Mucosa of gallbladder (tissue), 1 donor: Measurements from ENCODE around the gene TLR7. TPM values are rescaled to one million over a fixed set of nuclear protein-coding genes. Genes with fewer than 3 reads are reported as not detected.

Source experiments
- DNase-seq: peaks from one replicate; pipeline ENCODE4 v3.0.0-alpha.2; 2020; ENCODE audit warnings: low spot score
- total RNA-seq: library from RNA; stranded (reverse); gene quantifications from one replicate; pipeline ENCODE4 v1.2.1, GENCODE V29; 2021
- donor health status: DM: no; HTN: no; CAD: no.

The TLR7 gene
- total RNA-seq, 1 donor from 2014 or later = 4.3 TPM

DNA sequence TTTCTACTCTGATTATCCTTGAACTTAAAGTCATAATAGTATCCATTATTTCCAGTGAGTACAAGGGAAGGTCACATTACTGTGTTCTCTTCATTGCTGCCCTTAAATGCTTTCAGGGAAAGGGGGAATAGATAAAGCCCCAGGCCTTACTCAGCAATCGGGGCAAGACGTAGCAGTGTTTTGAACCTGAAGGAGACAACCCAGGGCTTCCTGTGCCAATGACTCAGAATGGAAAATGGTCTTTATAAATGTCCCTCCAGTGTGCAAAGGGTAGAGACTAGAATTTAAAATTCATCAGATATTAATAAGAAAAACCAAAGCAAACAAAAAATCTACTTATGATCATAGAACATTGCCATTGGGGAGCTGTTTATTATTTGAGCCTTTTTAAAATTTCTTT, 63.3 kb downstream of the TLR7 start:
- DNase-seq = no peak

DNA sequence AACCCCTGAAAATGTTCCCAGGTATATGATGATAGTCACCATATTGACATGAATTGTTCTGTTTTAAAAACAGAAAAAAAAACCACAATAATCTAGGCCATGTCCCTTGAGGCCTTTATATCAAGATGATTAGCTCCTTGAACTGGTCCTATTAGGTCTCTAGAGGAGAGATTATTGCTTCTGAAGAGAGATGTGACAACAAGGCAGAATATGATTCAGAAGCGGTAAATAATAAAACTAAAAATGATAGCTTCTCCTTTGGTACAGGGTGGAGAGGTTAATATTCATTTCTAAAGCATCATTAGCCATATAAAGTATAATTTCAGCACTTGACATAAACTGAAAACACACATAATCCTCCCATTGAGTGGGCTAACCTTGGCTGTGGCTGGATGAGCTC, 65.4 kb downstream of the TLR7 start:
- DNase-seq = no peak

DNA sequence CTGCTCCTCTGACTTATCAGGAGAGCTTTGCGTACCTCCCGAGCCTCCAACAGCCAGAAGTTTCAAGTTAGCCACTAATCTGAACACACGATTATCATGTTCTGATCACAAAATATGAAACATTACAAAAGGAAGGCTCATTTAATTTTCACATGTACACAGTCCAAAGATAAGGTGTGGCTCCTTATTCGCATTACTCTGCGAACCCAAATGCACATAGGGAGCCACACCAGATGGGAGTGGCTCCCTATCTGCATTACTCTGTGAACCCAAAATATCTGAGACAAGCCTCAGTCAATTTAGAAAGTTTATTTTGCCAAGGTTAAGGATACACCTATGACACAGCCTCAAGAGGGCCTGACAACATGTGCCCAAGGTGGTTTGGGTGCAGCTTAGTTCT, 68.0 kb downstream of the TLR7 start:
- DNase-seq = no peak

DNA sequence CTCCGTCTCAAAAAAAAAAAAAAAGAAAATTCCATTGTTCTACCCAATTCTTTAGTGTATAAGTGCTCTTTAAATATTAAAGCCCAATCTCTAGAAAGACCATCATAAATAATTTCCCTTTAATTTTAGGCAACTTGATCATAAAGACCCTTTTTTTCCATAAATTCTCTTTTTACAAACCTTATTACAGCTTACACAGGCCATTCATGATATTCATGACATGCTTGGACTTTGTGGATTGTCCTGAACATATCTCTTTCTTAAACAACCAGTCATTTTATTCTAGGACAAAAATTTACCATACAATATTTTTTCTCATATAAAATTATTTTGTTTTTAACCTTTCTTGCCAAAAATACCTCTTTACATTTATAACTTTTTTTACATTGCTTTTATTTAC, 70.1 kb downstream of the TLR7 start:
- DNase-seq = no peak

Other genes starting within 250 kb of the TLR7 start
- gene PRPS2, start 75.7 kb upstream of the TLR7 start, total RNA-seq = 53.3 TPM
- 1.4 TPM for gene TLR8, start 39.5 kb downstream of the TLR7 start, total RNA-seq
- 4,832 TPM for gene TMSB4X, start 108.0 kb downstream of the TLR7 start, total RNA-seq
- not detected for gene FAM9C, start 177.5 kb downstream of the TLR7 start, total RNA-seq